GM23338 (cell line): Measurements from ENCODE around the gene EXOC7.

Experiments used
- CTCF ChIP-seq, 2 experiments: fragments of 200-600 bp in 1 of 2; sonication (generic) in 1 of 2; conservative IDR thresholded peaks; 2 replicates each; pipeline versions ENCODE4 v1.5.1 to v1.6.1; 2016 to 2017; ENCODE audit warnings: antibody characterized with exemption in 2 of 2, low read depth in 2 of 2, mild to moderate bottlenecking in 2 of 2, moderate library complexity in 1 of 2
- POLR2AphosphoS5 ChIP-seq: IDR thresholded peaks from 2 replicates; pipeline ENCODE4 v1.6.1; 2016; ENCODE audit warnings: antibody characterized with exemption, low read depth

DNA sequence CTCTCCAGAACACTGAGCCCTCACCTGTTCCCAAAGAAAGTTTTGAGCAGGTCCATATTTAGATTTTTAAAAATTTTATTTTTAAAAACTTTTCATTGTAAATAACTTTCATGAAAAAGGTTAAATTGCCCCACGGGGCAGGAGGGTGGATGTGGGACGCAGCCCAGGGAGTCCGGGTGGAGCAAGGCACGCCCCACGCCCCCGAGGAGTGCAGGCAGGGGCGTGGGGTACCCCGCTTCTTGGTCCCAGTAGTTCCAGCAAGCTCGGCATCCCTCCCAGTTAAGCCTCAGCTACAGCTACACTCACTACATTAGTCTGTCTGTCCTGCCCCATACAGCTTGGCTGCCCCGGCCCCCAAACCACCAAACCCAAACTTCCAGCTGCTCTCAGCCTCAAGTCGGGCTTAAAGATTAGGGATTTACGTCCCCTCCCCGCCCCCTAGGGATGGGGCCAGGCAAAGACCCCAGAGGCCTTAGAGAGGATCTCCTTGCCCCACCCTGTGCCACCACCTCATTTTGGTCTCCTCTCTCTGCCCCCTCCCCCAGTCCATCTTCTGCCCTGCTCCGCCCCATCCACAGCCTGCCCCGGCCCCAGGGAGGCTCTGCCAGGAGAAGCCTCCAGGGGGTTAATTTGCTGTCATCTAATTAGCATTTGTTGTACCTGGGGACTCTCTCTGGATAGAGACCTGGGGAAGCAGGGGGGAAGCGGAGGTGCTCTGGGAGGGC lies 32.9 kb upstream of the EXOC7 start:
- TF ChIP-seq CTCF (conservative IDR thresholded peaks at IDR 0.05; ENCODE audit: low read depth in 2 of 2): 0 out of 4 replicates have a peak, but pooled peaks of 1 of the 2 experiments have one; percentile 12
- peak; percentile 58 for TF ChIP-seq POLR2AphosphoS5
